ENCODE measurements around the gene ZYX.
A peak's percentile ranks its signal among the peaks of the same experiment; 100 is the strongest.

The ZYX gene

DNA sequence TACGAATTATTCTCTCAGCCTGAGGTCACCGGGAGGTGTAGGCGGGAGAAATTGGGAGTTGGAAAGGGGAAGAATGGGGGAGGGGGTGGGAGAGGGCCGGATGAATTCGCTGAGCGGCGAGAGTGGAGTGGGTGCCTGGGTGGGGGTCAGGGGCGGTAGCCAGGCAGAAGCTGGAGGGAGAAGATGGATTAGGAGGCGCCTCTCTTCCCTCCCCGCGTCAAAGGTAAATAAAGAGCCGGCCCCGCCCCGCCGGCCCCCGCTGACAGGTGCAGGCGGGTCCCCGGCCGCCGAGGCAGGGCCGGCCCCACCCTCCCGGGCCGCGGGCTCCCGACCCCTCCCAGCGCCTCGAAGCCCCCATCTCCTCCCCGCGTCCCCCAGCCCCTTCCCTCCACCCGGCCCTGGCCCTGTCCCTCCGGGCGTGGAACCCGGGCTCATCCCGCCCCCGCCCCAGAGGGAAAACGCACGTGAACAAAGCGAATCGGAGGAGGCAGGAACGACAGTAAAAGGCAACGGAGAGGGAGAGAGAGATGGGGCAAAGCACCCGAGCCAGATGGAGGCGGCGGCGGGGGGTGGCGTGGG, 19.5 kb upstream of the ZYX start:
- Histone ChIP-seq H3K4me3 (peak overlapping the region; percentile 71), H3K9ac (no peak overlapping the region), H3K27me3 (peaks cover 80% of the 10 kb centered on the region), H4K20me1 (peaks cover 26% of the 10 kb centered on the region), H3K27ac (no peak overlapping the region), H3K36me3 (no peaks in the 10 kb centered on the region), H3K4me1 (peaks cover 9% of the 10 kb centered on the region; the same call in 1 of the 2 replicates), H3K4me2 (peak overlapping the region; percentile 98), H3K9me3 (no peaks in the 10 kb centered on the region)
- no peak for TF ChIP-seq Cebpa-rat (IDR thresholded peaks at IDR 0.05)

DNA sequence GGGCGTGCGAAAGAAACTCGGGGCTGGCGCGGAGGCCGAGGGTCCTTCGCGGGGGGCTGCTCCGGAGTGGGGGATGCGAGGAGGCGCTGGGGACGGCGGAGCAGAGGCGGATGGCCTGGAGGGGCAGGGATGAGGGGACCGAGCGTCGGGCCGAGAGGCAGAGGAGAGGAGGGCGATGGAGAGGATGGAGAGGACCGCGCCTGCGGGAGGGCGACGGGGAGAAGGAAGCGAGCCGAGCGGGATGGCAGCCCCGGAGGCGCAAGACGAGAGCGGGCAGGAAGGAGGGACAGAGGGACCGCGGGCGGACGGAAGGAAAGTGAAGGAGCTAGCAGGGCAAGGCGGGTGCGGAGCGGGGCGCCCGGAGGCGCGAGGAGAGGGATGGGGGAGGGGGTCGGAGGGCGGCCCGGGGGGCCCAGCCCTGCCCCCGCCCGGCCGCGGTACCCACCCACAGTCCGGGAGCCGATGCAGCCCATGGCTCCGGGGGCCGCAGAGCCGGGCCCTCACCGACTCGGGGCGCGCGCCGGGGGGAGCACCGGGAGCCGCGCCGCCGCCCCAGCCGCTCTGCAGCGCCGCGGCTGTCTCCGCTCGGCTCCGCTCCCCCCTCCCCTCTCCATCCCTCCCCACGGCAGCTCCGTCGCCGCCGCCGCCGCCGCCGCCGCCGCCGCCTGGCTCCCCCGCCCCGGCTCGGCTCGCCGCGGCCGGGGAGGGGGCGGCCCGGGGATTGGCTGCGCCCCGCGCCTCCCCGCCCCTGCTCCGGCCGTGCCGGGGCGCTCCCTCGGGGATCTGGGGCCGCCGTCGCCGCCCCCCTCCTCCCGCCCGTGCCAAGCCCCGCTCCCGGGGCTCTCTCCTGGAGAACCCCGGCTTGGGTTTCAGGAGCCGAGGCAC, 18.8 kb upstream of the ZYX start, which contains the start of gene FAM131B:
Gene FAM131B (minus strand): TSS at position 583 of the 885 bp plus-strand sequence. CDS start 110 bp downstream, at position 473.
- Histone ChIP-seq H3K4me2 (peak within 1 kb of the TSS; percentile 98), H3K9ac (peak within 1 kb of the TSS; percentile 38; the same call in 1 of the 2 replicates), H3K36me3 (no peaks in the 10 kb centered on the region), H3K4me1 (peaks cover 9% of the 10 kb centered on the region; the same call in 1 of the 2 replicates), H3K9me3 (no peaks in the 10 kb centered on the region), H4K20me1 (peaks cover 26% of the 10 kb centered on the region), H3K4me3 (peak within 1 kb of the TSS; percentile 71), H3K27ac (no peak within 1 kb of the TSS), H3K27me3 (peaks cover 80% of the 10 kb centered on the region)
- no peak for TF ChIP-seq Cebpa-rat (IDR thresholded peaks at IDR 0.05)

DNA sequence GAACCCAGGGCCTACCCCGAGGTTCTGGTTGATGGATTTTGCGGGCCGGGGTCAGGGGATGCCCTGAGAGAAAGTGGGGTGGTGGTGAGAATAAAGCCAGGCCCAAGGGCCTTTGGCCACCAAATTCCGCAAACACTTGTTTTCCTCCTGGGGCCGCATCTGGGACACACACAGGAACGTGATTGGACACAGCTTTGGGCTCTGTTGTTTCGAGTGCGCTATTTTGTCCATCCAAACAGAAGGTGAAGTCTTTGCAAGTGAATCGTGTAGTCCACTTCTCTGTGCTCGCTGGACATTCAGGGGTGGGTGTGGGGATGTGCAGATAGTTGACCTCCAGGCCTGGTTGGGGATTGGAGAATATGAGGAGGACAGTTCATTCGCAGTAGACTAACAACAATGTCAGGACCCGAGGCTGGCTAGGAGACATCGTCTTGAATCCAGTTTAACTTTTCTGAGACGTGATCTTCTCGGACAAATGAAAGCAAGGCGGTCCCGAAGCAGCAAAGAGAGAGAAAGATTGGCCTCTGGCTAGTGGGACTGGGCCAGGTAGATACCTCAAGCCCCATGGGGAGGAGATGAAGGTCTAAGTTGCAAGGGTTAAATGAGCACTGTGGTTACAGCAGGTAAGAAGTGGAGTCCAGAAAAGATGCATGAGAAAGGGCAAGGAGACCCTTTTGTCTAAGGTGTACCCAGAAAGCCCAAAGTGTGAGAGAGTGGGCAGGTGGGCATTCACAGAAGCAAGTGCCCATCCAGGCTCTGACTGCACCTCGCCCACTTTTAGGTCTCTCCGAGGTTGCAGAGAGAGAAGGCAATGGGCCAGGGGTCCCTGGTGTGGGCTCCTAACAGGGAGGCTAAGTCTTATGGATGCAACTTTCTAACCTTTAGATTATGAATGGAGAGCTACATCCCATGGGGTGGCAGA, 17.9 kb upstream of the ZYX start:
- Histone ChIP-seq H3K9ac (no peak overlapping the region), H4K20me1 (peaks cover 26% of the 10 kb centered on the region), H3K27ac (no peak overlapping the region), H3K4me1 (peaks cover 9% of the 10 kb centered on the region; the same call in 1 of the 2 replicates), H3K4me3 (peak overlapping the region; percentile 71), H3K36me3 (no peaks in the 10 kb centered on the region), H3K27me3 (peaks cover 73% of the 10 kb centered on the region), H3K9me3 (no peaks in the 10 kb centered on the region), H3K4me2 (peak overlapping the region; percentile 98)
- no peak for TF ChIP-seq Cebpa-rat (IDR thresholded peaks at IDR 0.05)

DNA sequence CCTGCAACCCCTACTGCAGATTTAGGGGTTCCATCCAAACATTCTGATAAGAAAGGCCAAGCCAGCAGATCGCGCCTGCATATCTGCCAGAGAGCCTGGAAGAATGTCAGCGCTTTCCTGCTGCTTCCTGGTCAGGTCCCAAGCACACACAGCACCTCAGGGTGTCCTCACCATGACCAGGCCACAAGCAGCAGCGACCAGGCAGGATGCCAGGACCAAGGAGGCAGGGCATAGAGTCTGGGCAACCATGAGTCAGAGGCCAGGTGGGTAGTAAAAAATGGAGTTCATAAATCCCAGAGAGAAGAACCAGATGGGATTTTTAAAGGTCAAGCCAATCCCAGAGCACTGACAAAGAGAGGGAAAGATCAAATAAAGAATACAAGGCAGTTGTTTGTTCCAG, 13.2 kb upstream of the ZYX start:
- H3K4me1 ChIP-seq = peaks cover 4% of the 10 kb centered on the region; the same call in 1 of the 2 replicates
- no peak overlapping the region for H3K9ac ChIP-seq
- H4K20me1 ChIP-seq = peaks cover 8% of the 10 kb centered on the region
- peaks cover 26% of the 10 kb centered on the region for H3K27me3 ChIP-seq
- TF ChIP-seq Cebpa-rat (IDR thresholded peaks at IDR 0.05) = no peak
- no peak overlapping the region for H3K27ac ChIP-seq
- H3K36me3 ChIP-seq = no peaks in the 10 kb centered on the region
- H3K9me3 ChIP-seq = no peaks in the 10 kb centered on the region
- no peak overlapping the region for H3K4me3 ChIP-seq
- H3K4me2 ChIP-seq = no peak overlapping the region

DNA sequence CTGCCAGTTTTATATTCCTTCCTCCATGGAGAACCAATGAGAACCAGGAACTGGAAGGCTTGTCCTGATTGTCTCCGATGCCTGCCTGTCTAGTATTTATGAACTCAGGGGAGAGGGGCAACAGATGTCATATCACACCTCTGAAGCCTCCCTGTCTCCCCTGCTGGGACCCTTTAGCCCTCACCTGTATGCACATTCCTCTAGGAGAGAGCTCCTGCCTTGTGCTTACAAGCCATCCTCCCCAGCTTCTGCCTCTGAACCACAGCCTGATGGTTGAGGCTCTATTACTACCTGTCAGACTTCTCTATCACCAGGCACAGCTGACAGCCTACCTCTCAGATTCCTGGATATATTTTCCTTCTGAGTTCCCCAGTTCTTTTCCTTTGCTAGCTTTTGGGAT, 12.8 kb upstream of the ZYX start:
- Histone ChIP-seq H3K4me3 (no peak overlapping the region), H3K4me1 (peaks cover 4% of the 10 kb centered on the region; the same call in 1 of the 2 replicates), H3K36me3 (no peaks in the 10 kb centered on the region), H3K9ac (no peak overlapping the region), H3K27ac (no peak overlapping the region), H3K9me3 (no peaks in the 10 kb centered on the region), H3K27me3 (peaks cover 22% of the 10 kb centered on the region), H3K4me2 (no peak overlapping the region), H4K20me1 (peaks cover 4% of the 10 kb centered on the region)
- TF ChIP-seq Cebpa-rat (IDR thresholded peaks at IDR 0.05) = no peak

DNA sequence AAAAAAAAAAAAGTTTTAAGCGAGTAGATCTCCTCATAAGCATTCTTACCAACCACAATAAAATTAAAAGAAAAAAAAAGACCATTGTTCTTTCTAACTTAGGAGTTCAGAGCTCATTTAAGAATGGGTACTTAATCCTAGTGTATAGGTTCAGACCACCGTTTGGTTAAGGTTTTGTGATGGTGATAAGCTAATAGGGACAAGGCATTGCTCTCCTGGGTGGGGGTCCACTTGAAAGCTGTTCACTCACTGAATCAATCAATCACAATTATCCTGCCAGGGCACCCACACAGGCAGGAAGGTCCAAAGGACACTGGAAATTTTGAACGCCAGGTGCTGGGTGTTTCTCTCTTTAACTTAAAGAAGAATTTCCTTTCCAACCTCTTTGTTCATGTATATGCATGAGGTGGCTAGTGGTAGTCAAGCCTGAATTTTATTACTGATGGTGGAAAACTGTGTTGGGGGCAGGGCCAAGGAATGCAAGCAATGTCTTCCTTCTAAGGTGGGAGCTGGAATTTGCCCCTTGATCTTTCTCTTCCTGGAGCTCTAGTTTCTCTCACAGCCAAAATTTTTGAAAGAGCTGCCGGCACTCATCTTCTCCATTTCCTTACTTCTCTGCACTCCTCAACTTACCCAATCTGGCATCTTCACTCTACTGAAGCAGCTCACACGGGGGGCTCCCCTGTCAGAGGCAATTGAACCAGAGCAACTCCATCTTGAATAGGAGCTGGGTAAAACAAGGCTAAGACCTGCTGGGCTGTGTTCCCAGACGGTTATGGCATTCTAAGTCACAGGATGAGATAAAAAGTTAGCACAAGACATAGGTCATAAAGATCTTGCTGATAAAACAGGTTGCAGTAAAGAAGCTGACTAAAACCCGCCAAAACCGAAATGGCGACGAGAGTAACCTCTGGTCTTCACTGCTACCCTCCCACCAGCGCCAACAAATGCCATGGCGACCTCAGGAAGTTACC, 11.2 kb upstream of the ZYX start:
- no peak for TF ChIP-seq Cebpa-rat (IDR thresholded peaks at IDR 0.05)
- Histone ChIP-seq H3K4me3 (no peak overlapping the region), H3K9ac (no peak overlapping the region), H3K4me1 (peaks cover 10% of the 10 kb centered on the region), H3K36me3 (no peaks in the 10 kb centered on the region), H3K27me3 (peaks cover 6% of the 10 kb centered on the region; the same call in 1 of the 2 replicates), H3K27ac (no peak overlapping the region), H3K9me3 (no peaks in the 10 kb centered on the region), H4K20me1 (no peaks in the 10 kb centered on the region), H3K4me2 (no peak overlapping the region)

DNA sequence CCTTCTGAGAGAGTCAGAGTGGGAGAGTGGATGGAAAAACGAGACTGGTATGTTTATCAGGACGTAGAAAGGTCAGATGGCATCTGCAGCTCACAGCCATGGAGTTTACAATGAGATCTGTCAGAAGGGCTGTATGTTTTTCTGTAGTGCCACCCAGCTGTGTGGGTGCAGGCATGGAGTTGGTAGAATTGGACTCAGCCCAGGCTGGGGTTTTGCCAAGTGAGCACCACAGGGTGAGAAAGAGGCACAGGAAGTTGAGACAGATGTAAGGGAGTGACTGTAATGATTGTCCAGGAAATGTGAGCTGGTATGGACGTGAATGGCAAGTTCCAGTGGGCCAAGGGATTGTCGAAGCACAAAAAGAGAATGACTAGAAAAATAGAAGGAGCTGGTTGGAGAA, 9.1 kb upstream of the ZYX start:
- Histone ChIP-seq H3K9ac (no peak overlapping the region), H3K4me2 (peak overlapping the region; percentile 23; the same call in 1 of the 2 replicates), H3K9me3 (no peaks in the 10 kb centered on the region), H3K27ac (no peak overlapping the region), H3K4me1 (peaks cover 27% of the 10 kb centered on the region), H3K4me3 (no peak overlapping the region), H3K36me3 (no peaks in the 10 kb centered on the region), H3K27me3 (no peaks in the 10 kb centered on the region), H4K20me1 (no peaks in the 10 kb centered on the region)
- TF ChIP-seq Cebpa-rat (IDR thresholded peaks at IDR 0.05) = no peak

DNA sequence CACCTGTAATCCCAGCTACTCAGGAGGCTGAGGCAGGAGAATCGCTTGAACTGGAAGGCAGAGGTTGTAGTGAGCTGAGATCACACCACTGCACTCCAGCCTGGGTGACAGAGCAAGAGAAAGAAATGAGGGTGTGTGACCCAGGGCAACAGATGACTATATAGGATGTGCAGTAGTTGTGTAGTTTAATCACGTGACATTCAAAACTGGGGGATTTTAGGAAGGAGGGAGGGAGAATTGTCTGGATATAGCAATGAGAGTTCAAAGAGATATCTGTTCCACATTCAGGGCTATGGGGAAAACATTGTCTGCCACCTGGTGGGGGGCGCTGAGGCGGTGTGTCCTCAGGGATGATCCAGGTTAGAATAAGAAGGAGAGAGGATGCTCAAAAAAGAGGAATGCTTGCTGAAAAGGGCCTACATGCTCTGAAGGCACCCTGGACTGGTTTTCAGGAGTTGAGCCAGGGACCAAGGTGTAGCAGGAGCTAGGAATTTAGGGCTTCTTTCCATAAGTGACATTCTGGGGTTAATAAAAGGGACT, 7.8 kb upstream of the ZYX start:
- H3K9ac ChIP-seq = no peak overlapping the region
- no peak overlapping the region for H3K4me3 ChIP-seq
- H4K20me1 ChIP-seq = no peaks in the 10 kb centered on the region
- no peak overlapping the region for H3K4me2 ChIP-seq
- no peak for TF ChIP-seq Cebpa-rat (IDR thresholded peaks at IDR 0.05)
- H3K4me1 ChIP-seq = peaks cover 27% of the 10 kb centered on the region
- H3K27ac ChIP-seq = no peak overlapping the region
- H3K36me3 ChIP-seq = no peaks in the 10 kb centered on the region
- no peaks in the 10 kb centered on the region for H3K9me3 ChIP-seq
- H3K27me3 ChIP-seq = no peaks in the 10 kb centered on the region
